T-helper 1 cell treated with Interleukin-12 subunit alpha and Interleukin-12 subunit beta and Interleukin-4 antibody, amounts not matched to agents 30 μg/mL and 1 μg/mL, for 36 hours (primary cell): ENCODE data around the gene MAP3K8.
A peak's percentile ranks its signal among the peaks of the same experiment; 100 is the strongest.

Experiments used
- H3K27ac Mint-ChIP-seq: one replicate; pipeline ENCODE4 v1.8.0; 2021; ENCODE audit warnings: mild to moderate bottlenecking, mixed read lengths
- H3K27me3 Mint-ChIP-seq: one replicate; pipeline ENCODE4 v1.8.0; 2021; ENCODE audit warnings: low read depth, mixed read lengths
- H3K36me3 Mint-ChIP-seq: one replicate; pipeline ENCODE4 v1.8.0; 2021; ENCODE audit warnings: low read depth, mixed read lengths
- H3K4me1 Mint-ChIP-seq: one replicate; pipeline ENCODE4 v1.8.0; 2021; ENCODE audit warnings: low read depth, mixed read lengths
- H3K4me3 Mint-ChIP-seq: one replicate; pipeline ENCODE4 v1.8.0; 2021; ENCODE audit warnings: mild to moderate bottlenecking, moderate library complexity, mixed read lengths
- H3K9me3 Mint-ChIP-seq: one replicate; pipeline ENCODE4 v1.8.0; 2021; ENCODE audit warnings: mixed read lengths

MAP3K8 gene

GRCh38 chr10:30433730-30434272 lies at the start of gene MAP3K8:
Gene MAP3K8, plus strand, starts transcription at chr10:30434184. Its CDS starts 4,755 bp downstream, at chr10:30438939.
- Mint-ChIP-seq H3K27me3 (no peaks in the 10 kb centered on the region), H3K4me1 (peaks cover 53% of the 10 kb centered on the region), H3K4me3 (peak within 1 kb of the TSS; percentile 88), H3K36me3 (peaks cover 34% of the 10 kb centered on the region), H3K9me3 (no peaks in the 10 kb centered on the region), H3K27ac (peak within 1 kb of the TSS; percentile 94)

DNA sequence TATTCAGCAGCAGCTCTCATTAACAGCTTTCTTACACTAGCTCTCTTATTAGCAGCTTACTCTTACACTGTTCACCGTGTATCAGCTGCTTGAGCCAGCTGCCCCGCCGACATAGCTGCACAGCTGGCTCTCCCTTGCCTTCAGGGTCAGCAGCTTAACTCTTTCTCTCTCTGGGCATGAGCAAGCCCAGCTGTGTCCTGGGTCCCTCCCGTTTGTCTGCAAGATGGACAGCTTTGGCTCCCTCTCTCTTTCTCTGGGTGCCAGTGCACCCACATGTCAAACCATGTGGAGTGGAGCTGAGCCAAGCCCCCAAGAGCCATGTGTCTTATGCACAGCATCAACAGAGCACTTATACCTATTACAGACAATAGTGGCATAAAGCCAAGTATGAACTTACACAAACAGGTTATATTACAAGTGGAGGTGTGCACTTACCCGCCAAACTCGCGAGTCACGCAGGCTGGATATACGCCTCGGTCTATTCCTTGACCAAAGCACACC lies 49.2 kb upstream of the MAP3K8 start:
- Mint-ChIP-seq H3K9me3 (no peaks in the 10 kb centered on the region), H3K4me1 (no peaks in the 10 kb centered on the region), H3K36me3 (no peaks in the 10 kb centered on the region), H3K27ac (no peak overlapping the region), H3K27me3 (peaks cover 25% of the 10 kb centered on the region), H3K4me3 (no peak overlapping the region)

DNA sequence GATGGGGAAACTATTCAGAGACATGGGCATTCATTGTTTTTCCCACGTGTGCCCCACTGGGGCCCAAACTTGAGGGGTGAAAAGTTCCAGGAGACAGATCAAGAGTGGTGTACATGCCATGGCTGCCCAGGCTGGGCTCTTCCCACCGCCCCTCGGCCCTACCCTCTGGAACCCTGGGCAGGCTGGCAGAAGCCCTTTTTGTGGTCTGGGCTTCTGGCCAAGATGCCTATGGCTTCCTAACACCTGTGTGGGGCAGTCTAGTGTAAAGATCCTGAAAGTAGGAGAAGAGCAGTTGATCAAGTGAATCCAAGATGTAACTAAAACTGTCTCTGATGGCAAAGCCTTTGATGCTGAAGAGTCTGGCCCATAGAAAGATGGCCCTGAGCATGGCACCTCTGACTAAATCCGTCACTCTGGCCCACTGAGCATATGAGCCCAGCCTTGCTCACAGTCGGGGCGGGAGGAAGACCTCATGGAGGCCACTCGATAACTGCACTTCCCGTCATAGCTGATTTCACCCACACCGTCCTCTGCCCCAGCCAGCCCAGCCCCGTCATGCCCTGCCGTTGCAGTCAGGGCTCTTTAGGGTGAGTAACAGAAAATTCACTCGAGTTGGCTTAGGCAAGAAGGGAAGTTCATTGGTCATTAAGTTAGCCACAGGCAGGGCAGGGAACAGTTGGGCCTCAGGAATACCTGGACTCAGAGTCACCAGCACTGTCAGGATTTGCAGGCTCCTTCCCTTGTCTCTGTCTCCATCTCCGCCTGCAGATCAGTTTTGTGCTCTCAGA lies 47.0 kb upstream of the MAP3K8 start:
- no peaks in the 10 kb centered on the region for H3K9me3 Mint-ChIP-seq
- H3K27ac Mint-ChIP-seq = no peak overlapping the region
- no peaks in the 10 kb centered on the region for H3K36me3 Mint-ChIP-seq
- no peaks in the 10 kb centered on the region for H3K4me1 Mint-ChIP-seq
- H3K27me3 Mint-ChIP-seq = peaks cover 19% of the 10 kb centered on the region
- no peak overlapping the region for H3K4me3 Mint-ChIP-seq

- no peaks in the 10 kb centered on the region for H3K9me3 Mint-ChIP-seq
- H3K36me3 Mint-ChIP-seq = no peaks in the 10 kb centered on the region
- H3K4me3 Mint-ChIP-seq = no peak overlapping the region
- H3K4me1 Mint-ChIP-seq = peaks cover 4% of the 10 kb centered on the region
- H3K27ac Mint-ChIP-seq = no peak overlapping the region
- H3K27me3 Mint-ChIP-seq = peaks cover 15% of the 10 kb centered on the region
Observed at GRCh38 chr10:30387646-30388243, 46.2 kb upstream of the MAP3K8 start.

GRCh38 chr10:30389543-30389942 lies 44.4 kb upstream of the MAP3K8 start:
- Mint-ChIP-seq H3K4me1 (peaks cover 4% of the 10 kb centered on the region), H3K9me3 (no peaks in the 10 kb centered on the region), H3K4me3 (no peak overlapping the region), H3K36me3 (no peaks in the 10 kb centered on the region), H3K27ac (no peak overlapping the region), H3K27me3 (peaks cover 18% of the 10 kb centered on the region)

DNA sequence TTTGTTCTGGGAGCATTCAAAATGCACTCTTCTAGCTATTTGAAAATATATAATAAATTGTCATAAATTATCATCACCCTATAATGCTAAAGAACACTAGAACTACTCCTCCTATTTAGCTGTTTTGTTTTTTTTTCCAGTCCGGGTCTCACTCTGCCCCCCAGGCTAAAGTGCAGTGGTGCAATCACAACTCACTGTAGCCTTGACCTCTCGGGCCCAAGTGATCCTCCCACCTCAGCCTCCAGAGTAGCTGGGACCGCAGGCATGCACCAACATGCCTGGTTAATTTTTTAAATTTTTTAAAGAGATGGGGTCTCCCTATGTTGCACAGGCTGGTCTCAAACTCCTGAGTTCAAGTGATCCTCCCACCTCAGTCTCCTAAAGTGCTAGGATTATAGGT lies 43.8 kb upstream of the MAP3K8 start:
- Mint-ChIP-seq H3K36me3 (no peaks in the 10 kb centered on the region), H3K4me1 (peaks cover 4% of the 10 kb centered on the region), H3K27ac (no peak overlapping the region), H3K9me3 (no peaks in the 10 kb centered on the region), H3K27me3 (peaks cover 19% of the 10 kb centered on the region), H3K4me3 (no peak overlapping the region)

DNA sequence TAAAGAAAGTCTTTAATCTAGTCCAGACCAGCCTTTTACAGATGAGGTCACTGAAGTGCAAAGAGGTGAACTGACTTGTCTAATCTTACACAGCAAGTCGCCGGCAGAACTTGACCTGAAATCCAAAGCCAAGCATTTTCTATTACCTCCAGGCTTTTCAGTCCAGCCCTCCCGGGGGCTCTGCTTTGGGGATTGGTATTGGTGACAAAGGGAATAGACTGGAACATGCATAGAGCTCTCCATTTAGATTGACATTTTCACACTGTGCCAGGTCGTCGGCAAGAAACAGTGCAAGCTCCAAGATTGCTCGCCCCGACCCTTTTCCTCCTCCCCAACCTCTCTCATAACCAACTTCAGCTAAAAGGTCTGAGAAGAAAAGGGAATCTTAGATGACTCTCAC lies 42.7 kb upstream of the MAP3K8 start:
- peaks cover 23% of the 10 kb centered on the region for H3K27me3 Mint-ChIP-seq
- no peaks in the 10 kb centered on the region for H3K9me3 Mint-ChIP-seq
- H3K36me3 Mint-ChIP-seq = no peaks in the 10 kb centered on the region
- H3K4me1 Mint-ChIP-seq = peaks cover 4% of the 10 kb centered on the region
- H3K27ac Mint-ChIP-seq = no peak overlapping the region
- no peak overlapping the region for H3K4me3 Mint-ChIP-seq

DNA sequence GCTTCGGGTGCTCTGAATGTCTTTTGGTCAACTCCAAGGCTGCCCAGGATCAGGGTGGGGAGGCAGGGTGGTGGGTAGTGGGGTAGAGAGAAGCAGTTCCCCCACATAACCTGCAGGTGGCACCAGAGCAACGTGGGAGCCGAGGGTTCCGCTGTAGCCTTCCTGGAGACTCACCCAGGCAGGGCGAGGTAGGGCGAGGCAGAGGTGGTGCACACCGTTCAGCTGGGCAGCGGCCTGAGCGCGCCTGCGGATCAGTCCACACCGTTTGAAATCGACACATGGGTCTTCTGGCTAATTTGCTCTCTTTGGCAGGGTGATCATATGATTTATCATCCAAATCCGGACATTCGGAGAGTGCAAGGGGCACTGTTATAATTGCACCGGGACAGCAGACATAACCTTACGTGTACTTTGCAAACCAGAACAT lies 41.4 kb upstream of the MAP3K8 start:
- Mint-ChIP-seq H3K27ac (no peak overlapping the region), H3K36me3 (no peaks in the 10 kb centered on the region), H3K4me3 (no peak overlapping the region), H3K27me3 (peaks cover 28% of the 10 kb centered on the region), H3K9me3 (no peaks in the 10 kb centered on the region), H3K4me1 (peaks cover 7% of the 10 kb centered on the region)

GRCh38 chr10:30396293-30396692 lies 37.7 kb upstream of the MAP3K8 start:
- Mint-ChIP-seq H3K27ac (no peak overlapping the region), H3K4me1 (peaks cover 35% of the 10 kb centered on the region), H3K27me3 (peaks cover 19% of the 10 kb centered on the region), H3K36me3 (no peaks in the 10 kb centered on the region), H3K9me3 (no peaks in the 10 kb centered on the region), H3K4me3 (no peak overlapping the region)

DNA sequence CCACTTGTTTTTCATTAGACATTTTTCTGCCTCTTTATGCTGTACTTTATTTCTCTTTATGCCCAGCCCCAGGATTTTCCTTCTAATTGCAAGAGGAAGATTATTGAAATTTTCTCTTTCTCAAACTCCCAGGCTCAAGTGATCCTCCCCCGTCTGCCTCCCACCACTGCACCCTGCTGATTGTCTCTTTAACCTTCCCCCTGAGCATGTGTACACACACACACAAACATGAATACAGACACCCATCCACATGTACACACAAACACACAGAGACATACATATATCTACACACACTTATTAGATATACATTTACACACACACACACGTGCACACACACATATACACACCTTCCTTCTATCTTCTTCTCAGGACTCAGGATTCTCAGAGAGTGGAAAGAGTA lies 37.3 kb upstream of the MAP3K8 start:
- Mint-ChIP-seq H3K27ac (no peak overlapping the region), H3K4me3 (no peak overlapping the region), H3K27me3 (peaks cover 19% of the 10 kb centered on the region), H3K4me1 (peaks cover 35% of the 10 kb centered on the region), H3K9me3 (no peaks in the 10 kb centered on the region), H3K36me3 (no peaks in the 10 kb centered on the region)

- Mint-ChIP-seq H3K4me1 (peaks cover 33% of the 10 kb centered on the region), H3K27me3 (peaks cover 19% of the 10 kb centered on the region), H3K9me3 (no peaks in the 10 kb centered on the region), H3K36me3 (no peaks in the 10 kb centered on the region), H3K4me3 (peak overlapping the region; percentile 3), H3K27ac (peak overlapping the region; percentile 1)
Observed at GRCh38 chr10:30398193-30398592, 35.8 kb upstream of the MAP3K8 start.

DNA sequence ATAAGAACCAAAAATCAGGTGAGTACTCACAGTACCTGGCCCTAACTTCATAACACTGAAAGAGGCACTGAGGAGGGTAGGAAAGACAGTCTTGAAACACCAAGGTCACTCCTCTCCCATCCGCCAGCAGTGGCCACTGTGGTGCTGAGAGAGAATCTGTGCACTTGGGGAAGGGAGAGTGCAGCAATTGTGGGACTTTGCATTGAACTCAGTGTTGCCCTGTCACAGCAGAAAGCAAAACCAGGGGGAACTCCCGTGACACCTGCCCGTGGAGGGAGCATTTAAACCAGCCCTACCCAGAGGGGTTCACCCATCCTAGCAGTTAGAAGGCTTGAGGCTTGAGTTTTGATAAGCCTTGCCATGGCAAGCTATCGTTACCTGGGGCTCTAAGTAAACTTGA lies 35.2 kb upstream of the MAP3K8 start:
- H3K4me1 Mint-ChIP-seq = peaks cover 33% of the 10 kb centered on the region
- no peaks in the 10 kb centered on the region for H3K9me3 Mint-ChIP-seq
- H3K27ac Mint-ChIP-seq = no peak overlapping the region
- H3K36me3 Mint-ChIP-seq = no peaks in the 10 kb centered on the region
- H3K4me3 Mint-ChIP-seq = no peak overlapping the region
- peaks cover 15% of the 10 kb centered on the region for H3K27me3 Mint-ChIP-seq

DNA sequence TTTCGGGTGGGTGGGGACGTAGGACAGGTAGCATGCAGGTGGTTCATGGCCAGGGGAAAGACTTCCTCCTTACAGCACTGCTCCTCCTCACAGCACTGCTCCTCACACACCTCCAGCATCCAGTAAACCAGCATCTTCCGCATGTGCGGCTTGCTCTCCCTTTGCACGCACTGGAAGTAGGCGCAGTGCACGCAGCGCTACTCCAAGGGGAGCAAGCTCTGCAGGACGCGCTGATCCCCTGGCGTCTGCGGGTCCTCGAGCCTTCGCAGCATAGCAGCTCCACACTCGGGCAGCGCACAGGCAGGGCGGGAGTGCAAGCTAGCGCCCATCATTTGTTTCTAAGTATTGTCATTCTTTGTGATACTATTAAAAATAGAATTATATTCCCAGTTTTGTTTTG lies 30.5 kb upstream of the MAP3K8 start:
- H3K27ac Mint-ChIP-seq = no peak overlapping the region
- peaks cover 13% of the 10 kb centered on the region for H3K9me3 Mint-ChIP-seq
- H3K36me3 Mint-ChIP-seq = peaks cover 2% of the 10 kb centered on the region
- no peaks in the 10 kb centered on the region for H3K27me3 Mint-ChIP-seq
- H3K4me3 Mint-ChIP-seq = no peak overlapping the region
- peaks cover 24% of the 10 kb centered on the region for H3K4me1 Mint-ChIP-seq

DNA sequence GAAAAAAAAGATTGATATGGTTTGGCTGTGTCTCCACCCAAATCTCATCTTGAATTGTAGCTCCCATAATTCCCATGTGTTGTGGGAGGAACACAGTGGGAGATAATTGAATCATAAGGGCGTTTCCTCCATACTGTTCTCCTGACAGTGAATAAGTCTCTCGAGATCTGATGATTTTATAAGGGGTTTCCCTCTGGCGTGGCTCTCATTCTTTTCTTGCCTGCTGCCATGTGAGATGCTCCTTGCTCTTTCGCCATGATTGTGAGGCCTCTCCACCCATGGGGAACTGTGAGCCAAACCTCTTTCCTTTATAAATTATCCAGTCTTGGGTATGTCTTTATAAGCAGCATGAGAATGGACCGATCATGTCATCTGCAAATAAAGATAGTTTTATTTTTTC lies 29.4 kb upstream of the MAP3K8 start:
- Mint-ChIP-seq H3K4me3 (no peak overlapping the region), H3K4me1 (peaks cover 15% of the 10 kb centered on the region), H3K27me3 (no peaks in the 10 kb centered on the region), H3K9me3 (peaks cover 13% of the 10 kb centered on the region), H3K36me3 (peaks cover 2% of the 10 kb centered on the region), H3K27ac (no peak overlapping the region)

- Mint-ChIP-seq H3K4me3 (no peak overlapping the region), H3K4me1 (peaks cover 17% of the 10 kb centered on the region), H3K27me3 (no peaks in the 10 kb centered on the region), H3K9me3 (no peaks in the 10 kb centered on the region), H3K27ac (no peak overlapping the region), H3K36me3 (no peaks in the 10 kb centered on the region)
Observed at GRCh38 chr10:30411263-30411662, 22.7 kb upstream of the MAP3K8 start.
